Measurements from ENCODE around the gene PRDM12.

The PRDM12 gene

DNA sequence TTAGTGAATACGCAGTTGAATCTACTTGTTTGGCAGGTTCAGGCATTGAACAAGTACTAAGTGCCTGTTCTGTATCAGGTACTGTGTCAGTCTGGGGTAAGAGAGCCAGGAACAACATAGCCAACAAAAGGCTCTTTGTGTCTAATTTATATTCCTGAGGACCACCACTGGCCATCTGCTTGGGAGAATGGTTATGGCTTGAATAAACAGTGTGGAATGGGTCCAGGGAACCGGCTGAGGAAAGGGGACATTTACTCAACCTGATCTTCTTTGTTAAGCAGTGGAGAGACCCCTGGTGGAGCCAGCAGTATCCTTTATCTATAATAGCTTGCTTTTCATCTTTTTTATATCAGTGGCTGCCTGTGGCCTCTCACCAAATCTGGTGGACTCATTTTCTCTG is 67.7 kb downstream of the PRDM12 start:
- no peak for DNase-seq

Data from NCI-H1105 treated with DMSO at 0.1 percent for 48 hours (cell line).